ENCODE measurements around the gene LIG3.
"Not testable (repeated sequence)": the region's sequence is repeated elsewhere in the genome, so short reads cannot be mapped to it uniquely, and the experiment has no call there.

Gene LIG3

DNA sequence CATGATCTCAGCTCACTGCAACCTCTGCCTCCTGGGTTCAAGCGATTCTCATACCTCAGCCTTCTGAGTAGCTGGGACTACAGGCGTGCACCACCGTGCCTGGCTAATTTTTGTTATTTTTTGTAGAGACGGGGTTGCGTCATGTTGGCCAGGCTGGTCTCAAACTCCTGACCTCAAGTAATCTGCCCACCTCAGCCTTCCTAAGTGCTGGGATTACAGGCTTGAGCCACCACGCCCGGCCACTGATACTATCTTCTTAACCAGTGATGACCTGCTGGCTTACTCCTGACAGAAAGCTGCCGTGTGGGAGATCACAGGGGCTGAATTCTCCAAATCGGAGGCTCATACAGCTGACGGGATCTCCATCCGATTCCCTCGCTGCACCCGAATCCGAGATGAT lies 20.7 kb downstream of the LIG3 start:
- DNase-seq = not testable (repeated sequence)

DNA sequence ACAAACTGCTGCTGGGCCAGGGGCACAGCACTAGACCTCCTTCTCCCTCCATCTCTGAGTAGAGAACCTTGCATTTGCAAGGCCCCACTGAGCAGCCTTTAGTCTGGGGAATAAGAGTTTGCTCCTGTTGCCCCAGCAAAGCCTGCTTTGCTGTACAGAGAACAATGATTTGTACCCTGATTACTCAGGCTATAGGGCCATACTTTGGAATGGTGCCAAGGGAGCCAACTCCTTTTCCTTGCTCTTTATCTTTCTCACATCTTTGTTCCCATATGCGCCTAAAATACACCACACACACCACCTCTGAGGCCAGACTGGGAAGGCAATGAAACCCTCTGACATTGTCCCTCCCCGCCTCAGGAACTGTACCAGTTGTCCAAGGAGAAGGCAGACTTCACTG lies 21.2 kb downstream of the LIG3 start:
- no peak for DNase-seq

DNA sequence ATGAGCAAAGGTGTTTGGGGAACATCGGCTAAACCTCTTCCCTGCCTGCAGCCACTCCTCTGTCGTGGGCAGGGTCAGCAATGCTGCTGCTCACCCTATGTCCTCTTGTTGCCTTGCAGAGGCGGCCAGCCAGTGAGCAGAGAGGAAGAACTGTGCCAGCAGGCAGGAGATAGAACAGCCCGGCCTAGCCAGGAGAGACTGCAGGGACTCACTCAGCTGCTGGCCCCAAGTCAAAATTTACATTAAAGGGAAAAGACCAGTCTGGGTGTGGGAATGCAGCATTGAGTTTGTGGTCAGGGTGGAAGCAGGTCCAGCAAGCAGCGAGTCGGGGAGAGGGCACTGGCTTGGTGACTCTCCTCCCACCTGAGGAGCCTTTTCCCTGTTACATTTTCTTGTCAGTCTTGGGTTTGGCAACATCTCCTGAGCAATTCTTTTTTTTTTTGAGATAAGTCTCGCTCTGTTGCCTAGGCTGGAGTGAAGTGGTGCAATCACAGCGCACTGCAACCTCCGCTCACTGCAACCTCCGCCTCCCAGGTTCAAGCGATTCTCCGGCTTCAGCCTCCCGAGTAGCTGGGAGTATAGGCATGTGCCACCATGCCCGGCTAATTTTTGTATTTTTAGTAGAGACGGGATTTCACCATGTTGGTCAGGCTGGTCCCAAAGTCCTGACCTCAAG lies 22.7 kb downstream of the LIG3 start:
- DNase-seq = peak; percentile 58

DNA sequence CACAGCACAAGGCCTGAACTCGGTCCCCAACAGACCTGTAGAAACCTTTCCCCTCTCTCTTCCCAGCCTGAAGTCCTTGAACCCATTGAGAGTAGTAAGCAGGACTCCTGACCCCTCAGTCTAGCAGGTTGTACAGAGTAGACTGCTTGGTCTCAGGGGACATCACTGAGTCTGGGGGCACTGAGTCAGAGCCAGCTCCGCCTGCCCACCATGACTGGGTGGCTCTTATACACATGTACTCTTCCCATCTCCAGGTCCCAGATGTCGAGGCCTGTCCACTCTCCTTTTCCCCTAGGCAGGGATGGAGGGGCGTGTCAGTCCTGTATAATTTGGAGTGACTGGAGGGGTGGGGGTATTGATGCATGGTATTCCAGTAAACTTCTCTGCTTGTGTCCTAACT lies 23.5 kb downstream of the LIG3 start:
- no peak for DNase-seq

DNA sequence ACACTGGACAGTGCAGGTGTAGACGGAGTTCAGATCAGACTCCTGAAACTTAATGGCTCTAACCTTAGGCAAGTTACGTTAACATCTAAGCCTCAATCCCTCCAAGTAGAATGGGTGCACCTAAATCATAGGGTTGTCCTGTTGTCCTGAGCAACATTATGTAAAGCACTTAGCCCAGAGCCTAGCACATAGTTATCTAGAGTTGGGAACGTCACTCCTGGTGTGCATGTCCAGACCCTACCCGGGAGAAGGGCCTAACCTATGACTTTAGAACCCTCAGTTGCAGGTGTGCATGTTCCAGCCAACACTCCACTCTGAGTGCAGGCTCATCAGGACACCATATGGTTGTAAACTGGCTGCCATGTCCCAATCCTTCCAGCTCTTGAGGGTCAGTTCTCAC lies 26.0 kb downstream of the LIG3 start:
- DNase-seq = no peak

DNA sequence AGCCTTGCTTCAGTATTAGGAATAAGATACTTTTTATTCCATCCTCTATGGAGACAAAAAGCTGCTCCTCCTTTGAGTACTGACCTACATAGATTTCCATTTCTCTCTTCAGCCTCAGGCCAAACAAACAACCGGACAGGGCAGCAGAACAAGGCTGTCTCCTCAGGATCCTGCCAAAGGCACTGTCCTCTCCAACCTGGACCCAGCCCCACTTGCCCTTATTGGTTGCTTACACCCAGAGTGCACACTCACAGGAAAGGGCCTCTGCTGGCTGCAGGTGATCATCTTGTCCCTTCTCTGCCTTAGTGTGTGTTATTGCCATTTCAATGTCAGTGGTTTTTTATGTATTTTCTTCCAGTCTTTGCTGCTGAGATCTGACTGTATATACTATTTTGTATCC lies 26.6 kb downstream of the LIG3 start:
- DNase-seq = no peak

DNA sequence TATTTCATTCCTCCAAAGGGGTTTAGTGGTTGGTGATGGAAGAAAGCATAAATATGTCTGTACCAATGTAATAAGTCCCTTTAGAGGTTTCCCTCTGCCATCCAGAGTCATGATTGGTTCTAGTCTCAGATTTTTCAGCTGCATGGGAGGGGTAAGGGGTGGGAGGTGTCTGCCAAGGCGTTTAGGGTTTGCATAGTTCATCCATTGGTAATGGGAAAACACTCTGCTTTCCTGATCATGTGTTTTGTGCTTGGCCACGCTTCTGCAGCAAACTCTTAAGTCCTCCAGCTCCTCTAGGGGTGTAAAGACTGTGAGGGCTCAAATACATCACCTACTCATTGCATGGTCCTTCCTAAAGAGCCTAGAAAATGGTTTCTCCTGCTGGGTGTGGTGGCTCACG lies 29.8 kb downstream of the LIG3 start:
- no peak for DNase-seq

DNA sequence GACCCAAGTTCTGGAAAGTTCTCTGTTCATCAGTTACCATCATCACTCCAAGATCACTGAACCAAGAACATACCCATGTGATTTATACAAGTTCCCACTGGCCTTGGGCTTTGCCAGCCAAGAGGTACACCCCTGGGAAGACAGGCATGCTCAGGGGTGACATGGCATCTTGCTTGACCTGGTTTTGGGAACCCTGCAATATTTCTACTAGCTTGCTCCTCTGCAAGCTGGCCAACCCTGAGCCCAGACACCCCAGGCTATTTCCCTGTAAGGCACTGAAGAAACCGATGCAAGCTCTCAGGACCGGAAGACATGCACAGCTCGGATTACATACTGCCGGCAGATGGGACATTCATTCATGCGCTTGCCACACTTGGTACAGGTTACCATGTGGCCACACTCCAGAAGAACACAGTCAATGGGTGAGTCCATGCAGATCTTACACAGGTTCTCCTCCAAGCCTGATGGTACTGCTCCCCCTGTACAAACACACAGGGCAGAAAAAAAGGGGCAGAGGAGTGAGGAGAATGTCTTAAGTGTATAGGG lies 31.4 kb downstream of the LIG3 start:
- DNase-seq = no peak

DNA sequence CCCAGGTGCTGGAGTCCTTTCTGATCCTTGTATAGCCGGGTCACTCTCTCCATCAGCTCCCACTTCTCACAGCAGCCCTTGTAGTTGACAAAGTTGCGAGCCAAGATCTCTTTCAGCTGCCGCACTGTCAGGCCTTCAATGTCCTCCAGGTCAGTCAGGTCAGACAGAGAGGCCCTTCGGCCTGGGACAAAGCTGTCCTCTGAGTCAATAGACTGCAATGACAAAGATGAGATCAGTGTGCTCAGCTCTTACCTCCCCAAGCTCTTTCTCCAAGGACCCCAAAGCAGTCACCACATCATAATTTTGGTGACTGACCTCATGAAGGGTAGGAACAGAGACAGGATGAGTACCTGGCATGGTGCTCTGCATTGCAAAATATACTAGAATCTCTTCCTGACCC lies 36.1 kb downstream of the LIG3 start:
- no peak for DNase-seq

DNA sequence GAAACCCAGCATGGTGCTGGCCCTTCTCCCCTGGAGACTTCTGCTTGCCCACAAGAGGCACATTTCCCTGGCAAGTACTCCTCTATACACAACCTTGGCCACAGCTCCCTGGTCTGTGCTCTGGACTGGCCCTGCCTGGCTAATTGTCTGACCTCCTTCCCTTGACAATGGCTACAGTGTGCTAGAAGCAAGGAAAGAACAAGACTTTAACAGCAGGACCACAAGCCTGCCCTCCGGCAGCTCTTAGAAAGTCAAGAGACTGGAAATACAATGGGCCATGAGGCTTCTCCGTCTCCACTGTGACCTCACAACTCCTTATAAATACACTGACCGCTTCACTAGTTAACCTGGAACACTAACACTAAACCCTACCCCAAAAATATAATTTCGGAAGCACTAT lies 36.7 kb downstream of the LIG3 start:
- no peak for DNase-seq

DNA sequence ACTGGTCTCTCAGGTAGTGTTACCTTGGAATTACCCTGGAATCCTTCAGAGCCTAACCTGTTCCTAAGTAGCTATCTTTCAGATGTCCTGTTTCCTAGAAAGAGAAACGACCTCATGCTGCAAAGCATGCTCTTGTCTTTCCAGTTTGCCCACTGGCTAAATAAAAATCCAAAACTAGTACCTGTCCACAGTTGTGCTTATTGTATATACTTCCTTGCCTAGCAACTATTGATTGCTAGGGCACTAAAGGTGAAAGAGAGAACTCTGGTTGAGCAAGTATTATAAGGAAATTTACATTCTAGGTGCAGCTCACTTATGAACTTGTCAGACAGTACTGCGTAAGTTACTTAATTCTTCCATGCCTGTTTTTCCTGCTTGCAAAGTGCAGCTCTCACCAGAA lies 38.5 kb downstream of the LIG3 start:
- no peak for DNase-seq

DNA sequence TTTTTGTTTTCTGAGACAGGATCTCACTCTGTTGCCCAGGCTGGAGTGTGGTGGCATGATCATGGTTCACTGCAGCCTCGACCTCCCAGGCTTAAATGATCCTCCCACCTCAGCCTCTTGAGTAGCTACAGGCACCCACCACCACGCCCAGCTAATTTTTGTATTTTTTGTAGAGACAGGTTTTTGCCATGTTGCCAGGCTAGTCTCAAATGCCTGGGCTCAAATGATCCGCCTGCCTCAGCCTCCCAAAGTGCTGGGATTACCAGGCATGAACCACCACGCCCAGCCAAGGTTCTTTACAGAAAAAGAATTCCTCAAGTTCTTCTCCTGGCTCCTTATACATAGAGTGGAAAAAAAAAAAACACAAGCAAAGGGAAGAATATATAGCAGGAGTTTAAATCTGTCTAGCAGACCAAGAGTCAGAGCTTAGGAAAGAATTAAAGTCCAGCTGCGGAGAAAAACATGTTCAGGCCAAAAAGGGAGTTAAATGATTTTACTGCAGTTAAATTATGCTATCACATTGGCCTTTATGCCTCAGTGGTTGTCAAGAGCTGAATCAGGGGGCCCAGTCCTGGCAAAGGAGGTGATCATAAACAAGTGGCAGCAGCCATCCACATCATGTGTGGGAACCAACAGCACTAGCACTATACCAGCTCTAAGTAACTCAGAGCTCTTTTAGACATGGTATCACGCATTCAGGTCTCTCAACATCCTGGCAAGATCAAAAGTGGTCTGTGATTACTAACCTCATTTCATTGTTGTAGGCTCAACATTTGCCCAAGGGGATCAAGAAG lies 39.3 kb downstream of the LIG3 start:
- DNase-seq = no peak

DNA sequence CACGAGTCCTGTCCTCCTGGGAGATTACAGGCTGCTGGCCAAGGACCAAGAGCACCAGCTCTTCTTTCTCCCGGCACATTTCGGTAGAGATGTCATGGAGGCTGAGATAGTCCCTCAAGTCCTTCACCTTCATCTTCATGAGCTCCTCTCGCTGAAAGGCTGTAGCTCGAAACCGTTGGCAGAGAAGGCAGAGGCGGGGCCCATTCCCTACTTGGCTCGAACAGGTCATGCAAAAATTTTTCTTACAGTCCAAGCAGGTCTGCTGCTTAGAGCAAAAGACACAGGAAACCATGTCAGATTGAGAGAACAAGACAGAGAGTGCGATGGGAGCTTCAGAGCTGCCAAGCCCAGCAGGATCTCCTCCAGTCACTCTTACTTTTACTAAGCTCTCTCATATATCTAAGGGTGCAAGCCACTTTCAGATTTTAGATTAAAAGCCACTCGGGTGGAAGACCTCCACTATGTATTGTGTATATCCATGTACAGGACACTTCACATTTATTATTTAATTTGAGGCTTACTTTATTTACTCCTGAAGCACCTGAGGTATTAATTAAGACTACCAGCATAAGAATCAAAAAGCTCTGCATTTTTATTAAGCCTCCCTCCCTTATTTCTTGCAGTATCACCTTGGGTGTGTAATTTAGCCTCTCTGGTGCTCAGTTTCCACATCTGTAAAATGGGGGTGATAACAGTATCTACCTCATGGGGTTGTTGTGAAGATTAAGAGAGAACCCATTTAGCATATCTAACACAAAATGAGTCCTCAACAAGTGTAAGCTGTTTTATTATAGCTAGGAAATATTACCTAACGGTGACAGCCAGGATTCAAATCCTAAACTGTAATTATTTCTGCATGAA lies 41.4 kb downstream of the LIG3 start:
- DNase-seq = no peak

DNA sequence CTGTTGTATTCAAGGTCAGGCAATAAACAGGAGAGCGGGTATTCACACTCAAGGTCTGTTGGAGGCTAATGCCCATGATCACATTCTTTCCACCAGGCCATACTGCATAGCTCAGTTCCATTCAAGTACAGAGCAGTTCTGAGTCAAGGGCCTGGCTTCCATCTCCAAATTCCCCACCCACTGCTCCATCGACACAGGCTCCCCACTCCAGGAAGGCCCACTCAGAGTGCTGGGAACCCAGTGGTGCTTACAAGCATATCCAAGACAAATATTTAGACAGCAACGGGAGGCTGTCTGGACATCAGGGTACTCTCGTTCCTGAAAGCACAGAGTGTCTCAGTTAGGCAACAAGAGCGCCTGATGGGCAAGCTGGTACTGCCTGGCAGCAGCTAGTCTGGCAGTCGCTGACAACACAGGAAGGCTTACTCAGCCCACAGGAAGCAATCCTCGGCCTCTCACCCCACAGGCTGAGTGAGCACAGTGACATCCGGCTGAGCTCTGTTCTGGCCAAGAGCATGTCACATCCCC lies 42.3 kb downstream of the LIG3 start:
- DNase-seq = peak; percentile 95

DNA sequence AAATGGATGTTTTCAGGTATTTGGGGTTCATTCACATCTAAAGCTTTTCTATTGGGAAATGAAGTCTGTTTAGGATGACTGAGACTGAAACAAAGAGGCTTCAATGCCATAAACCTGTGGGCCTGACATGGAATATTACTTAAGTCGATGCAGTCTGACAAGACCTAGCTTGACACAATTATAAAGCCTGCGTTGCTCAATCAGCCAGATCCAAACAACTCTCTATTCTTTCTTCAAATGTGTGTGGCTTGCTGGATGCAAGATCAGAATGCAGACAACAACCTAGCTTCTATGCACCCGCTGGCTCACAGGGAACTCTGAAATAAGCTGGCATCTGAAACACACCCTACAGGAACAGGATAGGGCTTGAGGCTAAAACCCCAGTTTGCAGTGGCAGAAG lies 43.2 kb downstream of the LIG3 start:
- no peak for DNase-seq

DNA sequence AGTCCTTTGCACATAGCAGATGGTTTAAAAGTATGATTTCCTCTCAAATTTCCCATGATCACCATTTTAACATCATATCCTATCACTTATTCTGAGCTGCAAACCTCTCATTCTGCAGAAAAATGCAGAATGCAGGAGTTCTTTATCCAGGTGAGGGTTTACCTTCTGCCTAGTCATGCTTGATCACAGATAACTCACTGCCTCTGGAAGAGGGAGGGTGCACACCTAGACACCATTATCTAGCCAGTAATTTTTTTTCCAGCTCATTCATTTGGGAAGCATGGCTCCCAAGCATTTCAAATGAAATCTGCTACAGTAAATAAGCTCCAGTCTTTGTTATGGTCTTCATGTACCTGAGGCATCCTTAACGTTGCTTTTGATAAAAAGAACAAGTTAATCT lies 45.2 kb downstream of the LIG3 start:
- no peak for DNase-seq

DNA sequence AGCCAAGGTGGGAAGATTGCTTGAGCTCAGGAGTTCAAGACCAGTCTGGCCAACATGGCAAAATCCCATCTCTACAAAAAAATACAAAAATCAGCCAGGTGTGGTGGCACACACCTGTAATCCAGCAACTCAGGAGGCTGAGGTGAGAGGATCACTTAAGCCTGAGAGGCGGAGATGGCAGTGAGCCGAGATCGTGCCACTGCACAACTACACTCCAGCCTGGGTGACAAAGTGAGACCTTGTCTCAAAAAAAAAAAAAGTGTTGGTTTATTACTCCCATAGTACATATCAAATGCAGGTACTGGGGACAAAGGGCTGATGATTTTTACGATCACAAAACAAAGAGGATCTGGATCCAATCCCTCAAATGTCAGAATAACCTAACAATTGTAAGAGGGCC lies 47.8 kb downstream of the LIG3 start:
- not testable (repeated sequence) for DNase-seq

DNA sequence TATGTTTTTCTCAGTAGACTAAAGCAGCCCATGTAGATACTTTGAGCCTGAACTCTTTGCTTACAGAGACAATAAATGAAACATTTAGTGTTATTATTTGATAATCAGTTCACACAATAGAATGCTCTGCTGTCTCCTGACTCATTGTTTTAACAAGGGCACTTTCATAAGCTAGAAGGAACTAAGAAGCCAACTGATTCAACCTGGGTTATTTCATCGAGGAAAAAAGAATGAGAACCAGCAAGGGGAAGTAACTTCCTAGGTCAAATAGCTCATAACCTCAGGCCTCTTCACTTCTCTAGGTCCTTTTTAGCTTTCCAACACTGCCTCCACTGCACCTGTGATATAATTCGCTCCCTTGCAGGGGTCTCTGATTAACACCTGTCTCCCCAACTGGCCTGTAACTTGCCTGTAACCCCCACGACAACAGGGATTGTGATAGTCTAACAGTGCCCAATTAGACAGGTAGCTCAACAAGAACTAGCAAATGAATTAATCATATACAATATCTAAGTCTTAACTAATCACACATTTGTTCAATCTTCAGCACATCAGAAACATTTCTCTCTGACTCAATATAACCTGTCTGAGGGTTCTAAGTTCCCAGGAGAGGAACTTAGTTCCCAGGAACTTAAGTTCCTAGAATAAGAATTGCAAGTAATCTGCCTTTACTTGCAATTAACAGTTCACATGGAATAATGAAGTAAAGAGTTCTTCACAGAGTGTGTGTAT lies 48.4 kb downstream of the LIG3 start:
- DNase-seq = no peak

DNA sequence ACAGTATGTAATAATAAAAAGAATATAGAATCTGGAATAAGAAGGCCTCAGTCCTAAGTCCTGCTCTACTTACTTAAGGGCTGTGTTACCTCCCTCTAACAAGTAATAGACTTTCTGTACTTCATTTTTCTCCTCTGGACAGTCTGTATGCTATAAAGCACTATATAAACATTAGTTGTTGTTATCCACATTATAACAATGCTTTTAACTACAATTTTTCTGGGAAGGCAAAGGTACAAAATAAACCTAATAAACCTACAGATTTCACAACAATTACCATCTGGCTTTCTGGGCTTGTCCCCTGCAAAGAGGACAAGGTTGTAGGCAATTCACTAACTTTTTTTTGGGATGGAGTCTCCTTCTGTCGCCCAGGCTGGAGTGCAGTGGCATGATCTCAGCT lies 50.5 kb downstream of the LIG3 start:
- no peak for DNase-seq

DNA sequence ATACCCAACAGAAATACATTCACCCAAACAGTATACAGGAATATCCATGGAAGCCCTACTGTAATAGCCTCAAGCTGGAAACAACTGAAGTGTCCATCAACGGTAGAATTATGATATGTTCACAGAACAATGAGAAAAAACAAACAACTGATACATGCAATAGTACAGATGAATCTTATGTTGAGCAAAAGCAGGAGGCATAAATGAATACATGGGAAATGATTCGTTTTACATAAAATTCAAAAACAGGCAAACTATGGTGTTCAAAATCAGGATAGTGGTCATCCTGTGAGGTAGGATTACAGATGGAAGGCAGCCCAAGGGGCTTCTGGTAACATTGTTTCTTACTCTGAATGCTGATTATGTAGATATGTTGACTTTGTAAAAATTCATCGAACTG lies 58.1 kb downstream of the LIG3 start:
- no peak for DNase-seq

DNA sequence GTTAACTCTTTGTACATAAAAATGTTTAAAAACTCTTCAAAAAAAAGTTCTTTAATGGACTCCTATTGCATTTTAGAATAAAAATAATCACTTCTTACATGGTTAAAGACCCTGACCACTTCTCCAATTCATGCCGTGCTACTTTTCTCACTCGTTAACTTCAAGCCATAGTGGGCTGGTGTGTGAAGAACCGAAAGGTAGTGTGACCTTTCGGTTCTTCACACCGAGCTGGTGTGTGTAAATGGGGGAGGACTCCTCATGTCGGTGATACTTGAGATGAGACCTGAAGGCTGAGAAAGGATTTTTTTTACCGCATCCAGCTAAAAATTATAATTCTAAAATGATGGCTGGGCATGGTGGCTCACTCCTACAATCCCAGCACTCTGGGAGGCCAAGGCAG lies 61.1 kb downstream of the LIG3 start:
- DNase-seq = no peak

DNA sequence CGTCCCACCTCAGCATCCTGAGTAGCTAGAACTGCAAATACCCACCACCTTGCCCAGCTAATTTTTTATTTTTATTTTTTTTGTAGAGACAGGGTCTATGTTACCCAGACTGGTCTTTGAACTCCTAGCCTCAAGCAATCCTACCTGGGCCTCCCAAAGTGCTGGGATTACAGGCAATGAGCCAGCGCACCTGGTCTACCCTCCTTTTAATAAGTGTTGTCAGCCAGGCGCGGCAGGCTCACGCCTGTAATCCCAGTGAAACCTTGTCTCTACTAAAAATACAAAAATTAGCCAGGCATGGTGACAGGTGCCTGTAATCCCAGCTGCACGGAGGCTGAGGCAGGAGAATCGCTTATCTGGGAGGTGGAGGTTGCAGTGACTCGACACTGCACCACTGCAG lies 63.9 kb downstream of the LIG3 start:
- DNase-seq = no peak

Data from NCI-H226 (cell line).